Spleen (tissue), 11 donors: Measurements from ENCODE around the gene HOXA6. TPM values are rescaled to one million over a fixed set of nuclear protein-coding genes. Genes with fewer than 3 reads are reported as not detected.
A peak's percentile ranks its signal among the peaks of the same experiment; 100 is the strongest.

Source experiments
- DNase-seq: peaks from one replicate; pipeline ENCODE4 v3.0.0-alpha.2; 2020
- H3K27ac ChIP-seq, 8 donors: fragments of 200-600 bp; sonication (generic) in 7 of 8; 1 replicate in 4 of 8; 2 replicates in 4 of 8; pipeline versions ENCODE4 v1.5.0 to v1.8.0; 2016 to 2021; ENCODE audit warnings: inconsistent platforms in 4 of 8, mild to moderate bottlenecking in 4 of 8, moderate library complexity in 1 of 8
- H3K27me3 ChIP-seq, 7 donors: fragments of 200-600 bp; sonication (generic) in 6 of 7; replicated peaks in 1 of 7; 1 replicate in 4 of 7; 2 replicates in 3 of 7; pipeline versions ENCODE4 v1.5.0 to v1.8.0; 2016 to 2021; ENCODE audit warnings: inconsistent platforms in 3 of 7, mild to moderate bottlenecking in 1 of 7
- H3K36me3 ChIP-seq, 6 donors: fragments of 200-600 bp; sonication (generic) in 5 of 6; 1 replicate in 4 of 6; 2 replicates in 2 of 6; pipeline versions ENCODE4 v1.5.0 to v1.8.0; 2016 to 2021; ENCODE audit warnings: inconsistent platforms in 2 of 6
- H3K4me1 ChIP-seq, 6 donors: fragments of 200-600 bp; sonication (generic) in 5 of 6; 1 replicate in 3 of 6; 2 replicates in 3 of 6; pipeline versions ENCODE4 v1.5.0 to v1.8.0; 2016 to 2021; ENCODE audit warnings: inconsistent platforms in 3 of 6
- H3K4me3 ChIP-seq, 8 donors: fragments of 200-600 bp; sonication (generic) in 7 of 8; 1 replicate in 4 of 8; 2 replicates in 4 of 8; pipeline versions ENCODE4 v1.5.0 to v1.8.0; 2016 to 2021; ENCODE audit warnings: inconsistent platforms in 4 of 8, mild to moderate bottlenecking in 4 of 8, moderate library complexity in 2 of 8
- H3K9me3 ChIP-seq, 8 donors: fragments of 200-600 bp; sonication (generic) in 7 of 8; 1 replicate in 4 of 8; 2 replicates in 4 of 8; pipeline versions ENCODE4 v1.5.0 to v1.8.0; 2016 to 2021; ENCODE audit warnings: inconsistent platforms in 4 of 8
- POLR2A ChIP-seq, 3 donors: fragments of 450-650 bp; IDR thresholded peaks; one replicate each; pipeline ENCODE4 v1.5.1; 2017; ENCODE audit warnings: antibody characterized with exemption in 3 of 3, mild to moderate bottlenecking in 1 of 3
- POLR2AphosphoS5 ChIP-seq, 3 donors: sonication (generic); formaldehyde crosslinking; IDR thresholded peaks; one replicate each; pipeline ENCODE4 v1.5.1; 2017; ENCODE audit warnings: antibody characterized with exemption in 3 of 3
- WGBS, 5 donors: extraction: QIAGEN DNeasy Blood & Tissue Kit in 3 of 5; methylation state at CpG; one replicate each; pipeline versions ENCODE4 v1.1.5 to v1.1.7; 2013 to 2018; 5-methylcytosine and 5-hydroxymethylcytosine counted together
- intact Hi-C: fragments of 100-400 bp; cut with DNase I; formaldehyde crosslinking; loops from one replicate; pipeline ENCODE4 v1.15.0; 2023; ENCODE audit warnings: low total_unique reads
- polyA plus RNA-seq, 3 donors: library from polyadenylated mRNA; stranded (reverse); fragments of 200-250 nt; gene quantifications; one replicate each; pipeline ENCODE4 v1.2.1, GENCODE V29; 2013
- total RNA-seq, 7 donors: library from RNA; depleted of rRNA in 3 of 7; stranded (reverse); fragments of >200 nt in 3 of 7; fragmentation: NEBNext Ultra II Directional in 4 of 7; extraction: Animal tissue kit (Norgen Biotek cat#: 25700) in 4 of 7; gene quantifications; one replicate each; pipeline versions ENCODE4 v1.1.0 to v1.2.1, GENCODE V29; 2016 to 2021
- TF ChIP-seq, protein P1 (sequence below), 11 experiments: fragments of 200-600 bp in 7 of 11; fragments of 450-650 bp in 4 of 11; sonication (generic) in 4 of 11; IDR thresholded peaks in 8 of 11; conservative IDR thresholded peaks in 3 of 11; 1 replicate in 7 of 11; 2 replicates in 4 of 11; pipeline versions ENCODE4 v1.4.0 to v1.8.0; 2016 to 2021; ENCODE audit warnings: antibody characterized with exemption in 11 of 11, inconsistent platforms in 4 of 11, mild to moderate bottlenecking in 1 of 11
- donor health status: healthy with polysubstance abuse.
- donor health status: DM: no; HTN: no; CAD: no; lungs with moderate emphysema.
- donor health status: DM: no; HTN: no; CAD: no.
- donor health status: Bipolar disorder and iron deficiency.
- donor health status: healthy.
- donor health status: DM: no; HTN: no; CAD: no.
- donor health status: DM: yes; HTN: yes; CAD: no.

The HOXA6 gene
- total and polyA plus RNA-seq, 10 donors = 0.26 to 2.0 (median 1.2) TPM; not detected in 2

DNA sequence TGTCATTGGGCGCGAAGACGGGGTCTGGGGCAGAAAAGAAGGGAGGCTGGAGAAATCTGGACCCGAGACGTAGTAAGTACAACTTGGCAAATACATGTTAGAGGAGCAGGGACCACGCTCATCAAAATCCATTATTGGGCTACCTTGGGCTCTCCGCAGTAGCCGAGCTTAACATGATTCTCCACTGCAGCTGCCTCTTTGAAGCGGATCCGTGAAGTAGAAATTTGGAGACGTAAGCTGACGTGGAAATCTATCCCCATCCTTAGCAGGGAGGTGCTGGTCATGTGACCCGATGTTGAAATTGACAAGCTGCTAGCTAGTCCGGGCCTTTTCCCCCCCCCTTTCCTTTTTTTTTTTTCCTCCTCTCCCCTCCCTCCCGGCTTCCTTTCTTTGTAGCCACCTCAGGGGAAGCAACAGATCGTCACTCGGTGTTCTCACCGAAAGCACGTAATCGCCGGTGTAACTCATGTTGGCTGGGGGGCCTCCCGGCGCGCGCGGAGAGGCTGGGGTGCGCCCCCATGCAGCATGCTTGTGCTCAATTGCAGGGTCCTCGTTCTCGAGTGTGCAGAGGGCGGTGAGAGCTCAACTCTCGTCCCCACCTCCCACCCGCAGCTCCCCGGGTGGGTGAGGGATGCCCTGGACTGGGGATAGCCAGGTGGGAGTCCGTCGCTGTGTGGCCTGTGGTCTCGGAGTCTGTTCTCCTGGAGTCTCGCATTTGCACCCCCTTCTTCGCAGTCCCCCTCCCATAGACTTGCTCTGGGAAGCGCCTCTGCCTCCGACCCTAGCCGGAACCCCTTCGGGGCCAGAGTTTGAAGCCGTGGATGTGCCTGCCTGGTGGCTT is 37.7 kb upstream of the HOXA6 start, which contains the start of gene HOXA11:
TSS of gene HOXA11 (minus strand) at position 220 of the 841 bp plus-strand sequence. CDS start at position 132, 88 bp downstream.
- peak within 1 kb of the TSS in 7 of 8 donors; percentile 17 to 67 (median 35) for H3K4me3 ChIP-seq
- H3K27ac ChIP-seq = no peak within 1 kb of the TSS
- intact Hi-C loops = loop anchor here (10.0 kb wide), 1 partner anchor 1330 kb away; no protein-coding TSS in a partner anchor
- H3K27me3 ChIP-seq = peaks cover 42 to 100% (median 99%) of the 10 kb centered on the region in 7 donors
- no peaks in the 10 kb centered on the region for H3K9me3 ChIP-seq
- H3K36me3 ChIP-seq = no peaks in the 10 kb centered on the region
- peak; percentile 63 for DNase-seq
- 3 to 8% (median 6%) methylated on average over 42 to 43 of the region's 43 CpGs for WGBS, 5 donors
- H3K4me1 ChIP-seq = peaks cover 26 to 68% (median 56%) of the 10 kb centered on the region in 6 donors
- no peak for TF ChIP-seq POLR2AphosphoS5 (IDR thresholded peaks at IDR 0.05)
- no peak for TF ChIP-seq POLR2A (IDR thresholded peaks at IDR 0.05)
- TF ChIP-seq, protein P1, sequence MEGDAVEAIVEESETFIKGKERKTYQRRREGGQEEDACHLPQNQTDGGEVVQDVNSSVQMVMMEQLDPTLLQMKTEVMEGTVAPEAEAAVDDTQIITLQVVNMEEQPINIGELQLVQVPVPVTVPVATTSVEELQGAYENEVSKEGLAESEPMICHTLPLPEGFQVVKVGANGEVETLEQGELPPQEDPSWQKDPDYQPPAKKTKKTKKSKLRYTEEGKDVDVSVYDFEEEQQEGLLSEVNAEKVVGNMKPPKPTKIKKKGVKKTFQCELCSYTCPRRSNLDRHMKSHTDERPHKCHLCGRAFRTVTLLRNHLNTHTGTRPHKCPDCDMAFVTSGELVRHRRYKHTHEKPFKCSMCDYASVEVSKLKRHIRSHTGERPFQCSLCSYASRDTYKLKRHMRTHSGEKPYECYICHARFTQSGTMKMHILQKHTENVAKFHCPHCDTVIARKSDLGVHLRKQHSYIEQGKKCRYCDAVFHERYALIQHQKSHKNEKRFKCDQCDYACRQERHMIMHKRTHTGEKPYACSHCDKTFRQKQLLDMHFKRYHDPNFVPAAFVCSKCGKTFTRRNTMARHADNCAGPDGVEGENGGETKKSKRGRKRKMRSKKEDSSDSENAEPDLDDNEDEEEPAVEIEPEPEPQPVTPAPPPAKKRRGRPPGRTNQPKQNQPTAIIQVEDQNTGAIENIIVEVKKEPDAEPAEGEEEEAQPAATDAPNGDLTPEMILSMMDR (IDR thresholded peaks at IDR 0.05 in 8 of 11, conservative IDR thresholded peaks at IDR 0.05 in 3 of 11) = no peak

- peak overlapping the region in 7 of 8 donors; percentile 17 to 67 (median 35) for H3K4me3 ChIP-seq
- H3K27ac ChIP-seq = no peak overlapping the region
- peak; percentile 75 for DNase-seq
- peak; percentile 11 to 59 (median 42) for TF ChIP-seq POLR2AphosphoS5 (IDR thresholded peaks at IDR 0.05)
- TF ChIP-seq, protein P1 (IDR thresholded peaks at IDR 0.05 in 8 of 11, conservative IDR thresholded peaks at IDR 0.05 in 3 of 11) = no peak
- H3K27me3 ChIP-seq = peaks cover 43 to 100% (median 99%) of the 10 kb centered on the region in 7 donors
- WGBS, 5 donors = 2 to 12% (median 3%) methylated on average over 9 to 72 of the region's 72 CpGs
- no peaks in the 10 kb centered on the region for H3K9me3 ChIP-seq
- intact Hi-C loops = loop anchor here (10.0 kb wide), 1 partner anchor 1330 kb away; no protein-coding TSS in a partner anchor
- H3K36me3 ChIP-seq = no peaks in the 10 kb centered on the region
- H3K4me1 ChIP-seq = peaks cover 30 to 73% (median 63%) of the 10 kb centered on the region in 6 donors
These were observed 36.9 kb upstream of the HOXA6 start for GRCh38 chr7:27184337-27185012.

DNA sequence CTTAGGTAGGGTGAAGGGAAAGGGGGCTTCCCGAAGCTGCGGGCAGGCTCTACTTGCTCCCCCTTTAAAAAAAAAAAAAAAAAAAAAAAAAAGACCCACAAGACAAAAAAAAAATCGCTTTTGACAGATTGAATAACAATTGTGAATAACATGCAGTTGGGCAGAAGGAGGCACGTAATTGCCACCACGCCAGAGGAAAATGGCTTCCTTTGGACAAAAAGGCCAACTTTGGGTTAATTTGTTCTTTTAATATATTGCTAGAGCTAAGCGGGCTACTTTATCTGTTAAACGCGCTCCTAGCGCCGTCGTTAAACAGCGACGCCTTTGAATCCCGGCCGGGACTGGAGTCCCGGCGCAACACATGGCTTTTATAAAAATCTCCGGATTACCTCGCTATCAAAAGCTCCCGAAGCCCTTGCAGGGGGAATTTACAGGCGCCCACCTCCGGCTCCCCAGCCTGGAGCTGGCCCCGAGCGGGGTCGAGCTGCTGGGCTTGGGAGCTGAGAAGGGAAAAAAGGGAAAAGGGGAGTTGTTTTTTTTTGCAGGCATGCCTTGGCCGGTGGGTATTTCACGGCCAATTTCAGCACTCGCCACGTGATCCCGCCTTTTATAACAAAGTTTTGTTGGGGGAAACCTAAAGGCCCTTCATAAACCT is 36.2 kb upstream of the HOXA6 start:
- H3K4me3 ChIP-seq = peak overlapping the region in 7 of 8 donors; percentile 17 to 67 (median 35)
- peaks cover 26 to 71% (median 59%) of the 10 kb centered on the region in 6 donors for H3K4me1 ChIP-seq
- DNase-seq = peak; percentile 58
- whole genome bisulfite sequencing, 5 donors = 3 to 4% (median 4%) methylated on average over 27 to 30 of the region's 30 CpGs
- TF ChIP-seq POLR2AphosphoS5 (IDR thresholded peaks at IDR 0.05) (peak in 1 of 3 donors; percentile 3), POLR2A (IDR thresholded peaks at IDR 0.05) (no peak)
- TF ChIP-seq, protein P1 (IDR thresholded peaks at IDR 0.05 in 8 of 11, conservative IDR thresholded peaks at IDR 0.05 in 3 of 11) = no peak
- intact Hi-C loops = loop anchor here (10.0 kb wide), 1 partner anchor 1329 kb away; no protein-coding TSS in a partner anchor
- H3K27ac ChIP-seq = no peak overlapping the region
- H3K9me3 ChIP-seq = no peaks in the 10 kb centered on the region
- H3K36me3 ChIP-seq = no peaks in the 10 kb centered on the region
- H3K27me3 ChIP-seq = peaks cover 46 to 100% (median 99%) of the 10 kb centered on the region in 7 donors
